ENCODE results near the gene GRWD1.

Gene GRWD1

DNA sequence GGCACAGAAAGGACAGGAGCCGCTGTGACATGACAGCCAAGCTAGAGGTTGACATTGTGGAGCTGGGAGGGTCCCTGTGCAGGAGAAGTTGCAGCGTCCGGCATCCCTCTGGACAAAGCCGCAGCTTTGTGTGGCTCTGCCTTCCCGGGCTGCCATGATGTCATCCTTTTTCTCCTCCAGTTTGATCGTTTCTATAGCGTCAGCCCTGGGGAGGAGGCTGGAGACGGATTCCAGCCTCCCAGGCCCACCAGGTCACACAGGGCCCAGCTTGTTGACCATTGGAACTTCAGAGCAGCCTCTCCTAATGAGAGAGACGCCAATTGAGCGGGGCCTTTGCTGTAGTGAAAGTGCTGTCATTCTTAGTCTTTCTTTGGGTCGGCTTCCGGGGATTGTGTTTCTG, 5.8 kb downstream of the GRWD1 start:
- H3K4me2 ChIP-seq (ENCODE audit: low read depth, low read length, poor library complexity, severe bottlenecking): no peak overlapping the region
- no peak overlapping the region for H3K9ac ChIP-seq (ENCODE audit: low read length)
- no peaks in the 10 kb centered on the region for H3K27me3 ChIP-seq (ENCODE audit: low read length)
- TF ChIP-seq CTCF (IDR thresholded peaks at IDR 0.05; ENCODE audit: insufficient read depth, low read length, poor library complexity, severe bottlenecking) (no peak), EZH2phosphoT487 (conservative IDR thresholded peaks at IDR 0.05; ENCODE audit: low read length) (no peak)
- no peak overlapping the region for H3K27ac ChIP-seq (ENCODE audit: low read depth, low read length)
- no peak overlapping the region for H3K4me3 ChIP-seq (ENCODE audit: insufficient read depth, low read length, poor library complexity, severe bottlenecking)
- 0 out of 2 replicates have a peak, but pooled peaks cover 10% of the 10 kb centered on the region for H3K36me3 ChIP-seq (ENCODE audit: low read length)
- no peaks in the 10 kb centered on the region for H3K9me3 ChIP-seq (ENCODE audit: insufficient read depth, low read length)
- peaks cover 22% of the 10 kb centered on the region for H3K79me2 ChIP-seq (ENCODE audit: insufficient read depth, low read length)
- no peaks in the 10 kb centered on the region for H3F3A ChIP-seq (ENCODE audit: insufficient read depth)
- no peaks in the 10 kb centered on the region for H4K20me1 ChIP-seq (ENCODE audit: low read depth, low read length)
- H2AFZ ChIP-seq (ENCODE audit: low read depth, low read length, severe bottlenecking): no peak overlapping the region
- no peaks in the 10 kb centered on the region for H3K9me2 ChIP-seq (replicated peaks; ENCODE audit: insufficient read depth, low read length)

DNA sequence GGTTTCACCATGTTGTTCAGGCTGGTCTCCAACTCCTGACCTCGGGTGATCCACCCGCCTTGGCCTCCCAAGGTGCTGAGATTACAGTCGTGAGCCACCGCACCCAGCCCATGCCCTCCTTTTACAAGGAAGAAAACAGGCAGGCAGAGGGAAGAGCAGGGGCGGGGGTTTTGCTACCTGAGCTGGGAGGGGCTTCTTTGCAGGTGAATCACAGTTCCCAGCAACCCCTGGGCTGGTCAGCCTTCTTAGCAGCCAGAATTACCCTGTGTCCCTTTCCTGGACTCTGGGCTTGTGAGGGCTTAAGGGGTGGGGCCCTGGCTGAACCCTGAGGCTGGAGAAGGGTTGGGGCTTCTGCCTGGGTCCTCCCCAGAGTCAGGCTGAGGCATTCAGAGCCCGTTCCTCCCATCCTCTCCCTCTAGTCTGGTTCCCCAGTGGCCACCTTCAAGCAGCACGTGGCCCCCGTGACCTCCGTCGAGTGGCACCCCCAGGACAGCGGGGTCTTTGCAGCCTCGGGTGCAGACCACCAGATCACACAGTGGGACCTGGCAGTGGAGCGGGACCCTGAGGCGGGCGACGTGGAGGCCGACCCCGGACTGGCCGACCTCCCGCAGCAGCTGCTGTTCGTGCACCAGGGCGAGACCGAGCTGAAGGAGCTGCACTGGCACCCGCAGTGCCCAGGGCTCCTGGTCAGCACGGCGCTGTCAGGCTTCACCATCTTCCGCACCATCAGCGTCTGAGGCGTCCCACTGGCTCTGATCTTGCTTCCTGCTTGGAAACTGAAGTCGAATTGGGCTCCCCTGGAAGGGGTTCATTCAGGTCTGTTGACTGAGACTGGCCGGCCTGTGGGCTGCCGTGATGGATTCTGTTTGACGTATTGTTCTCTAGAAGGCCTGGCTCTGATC, 6.8 kb downstream of the GRWD1 start:
- Histone ChIP-seq H3K27ac (ENCODE audit: low read depth, low read length) (no peak overlapping the region), H3K4me3 (ENCODE audit: insufficient read depth, low read length, poor library complexity, severe bottlenecking) (no peak overlapping the region), H3F3A (ENCODE audit: insufficient read depth) (no peaks in the 10 kb centered on the region), H3K4me2 (ENCODE audit: low read depth, low read length, poor library complexity, severe bottlenecking) (no peak overlapping the region), H3K27me3 (ENCODE audit: low read length) (no peaks in the 10 kb centered on the region), H3K36me3 (ENCODE audit: low read length) (0 out of 2 replicates have a peak, but pooled peaks cover 9% of the 10 kb centered on the region), H3K79me2 (ENCODE audit: insufficient read depth, low read length) (peaks cover 17% of the 10 kb centered on the region), H3K9me2 (replicated peaks; ENCODE audit: insufficient read depth, low read length) (no peaks in the 10 kb centered on the region), H4K20me1 (ENCODE audit: low read depth, low read length) (no peaks in the 10 kb centered on the region), H3K9ac (ENCODE audit: low read length) (no peak overlapping the region), H2AFZ (ENCODE audit: low read depth, low read length, severe bottlenecking) (no peak overlapping the region), H3K9me3 (ENCODE audit: insufficient read depth, low read length) (no peaks in the 10 kb centered on the region)
- TF ChIP-seq CTCF (IDR thresholded peaks at IDR 0.05; ENCODE audit: insufficient read depth, low read length, poor library complexity, severe bottlenecking) (no peak), EZH2phosphoT487 (conservative IDR thresholded peaks at IDR 0.05; ENCODE audit: low read length) (no peak)

DNA sequence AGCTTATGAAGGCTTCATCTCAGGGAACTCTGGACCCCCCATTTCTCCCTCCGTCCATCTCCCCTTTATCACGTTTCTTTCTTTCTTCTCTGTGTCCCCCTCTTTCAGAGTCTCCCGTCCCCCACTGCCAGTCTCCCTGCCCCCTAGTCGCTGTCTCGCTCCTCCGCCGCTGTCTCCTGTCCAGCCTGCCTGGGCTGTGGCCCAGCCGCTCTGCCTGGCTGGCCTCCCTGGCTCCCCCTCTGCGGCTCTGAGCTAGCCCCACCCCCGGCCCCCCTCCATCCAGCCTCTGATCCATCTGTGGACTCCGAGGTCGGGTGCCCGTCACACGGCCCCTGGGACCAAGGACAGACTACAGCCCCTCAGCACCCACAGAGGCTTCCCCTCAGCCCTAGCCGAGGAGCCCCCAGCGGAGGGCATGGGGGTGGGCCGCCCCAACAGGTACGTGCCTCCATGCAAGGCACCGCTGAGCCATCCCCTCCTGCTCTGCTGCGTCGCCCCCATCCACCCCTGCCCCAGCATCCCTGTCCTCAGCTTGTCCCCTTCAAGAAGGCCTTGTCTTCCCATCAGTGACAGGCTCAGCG, 8.5 kb downstream of the GRWD1 start:
- Histone ChIP-seq H2AFZ (ENCODE audit: low read depth, low read length, severe bottlenecking) (no peak overlapping the region), H3K4me2 (ENCODE audit: low read depth, low read length, poor library complexity, severe bottlenecking) (no peak overlapping the region), H3K27me3 (ENCODE audit: low read length) (no peaks in the 10 kb centered on the region), H3K9me3 (ENCODE audit: insufficient read depth, low read length) (no peaks in the 10 kb centered on the region), H3K4me3 (ENCODE audit: insufficient read depth, low read length, poor library complexity, severe bottlenecking) (no peak overlapping the region), H4K20me1 (ENCODE audit: low read depth, low read length) (no peaks in the 10 kb centered on the region), H3K36me3 (ENCODE audit: low read length) (no peaks in the 10 kb centered on the region), H3F3A (ENCODE audit: insufficient read depth) (no peaks in the 10 kb centered on the region), H3K9ac (ENCODE audit: low read length) (no peak overlapping the region), H3K9me2 (replicated peaks; ENCODE audit: insufficient read depth, low read length) (no peaks in the 10 kb centered on the region), H3K27ac (ENCODE audit: low read depth, low read length) (no peak overlapping the region), H3K79me2 (ENCODE audit: insufficient read depth, low read length) (peaks cover 5% of the 10 kb centered on the region)
- TF ChIP-seq EZH2phosphoT487 (conservative IDR thresholded peaks at IDR 0.05; ENCODE audit: low read length) (no peak), CTCF (IDR thresholded peaks at IDR 0.05; ENCODE audit: insufficient read depth, low read length, poor library complexity, severe bottlenecking) (no peak)

Measured in SU-DHL-6 (cell line).